SK-N-SH (cell line): ENCODE data around the gene MT1X. TPM values are rescaled to one million over a fixed set of nuclear protein-coding genes. Genes with fewer than 3 reads are reported as not detected.
"Not testable (repeated sequence)": the region's sequence is repeated elsewhere in the genome, so short reads cannot be mapped to it uniquely, and the experiment has no call there.

ENCODE experiments used
- CTCF ChIA-PET: fragments of 300-600, 350-600 bp; formaldehyde crosslinking; extraction: SDS; loops from one replicate; lab custom pipeline; 2021; lab: Yijun Ruan, JAX
- POLR2A ChIA-PET: fragments of 350-600 bp; sonication (Branson Sonifier 250); formaldehyde crosslinking; extraction: SDS; loops from one replicate; lab custom pipeline; 2020; ENCODE audit warnings: antibody characterized with exemption, inconsistent platforms; lab: Yijun Ruan, JAX
- DNase-seq: peaks from one replicate; pipeline ENCODE4 v3.0.0; 2012
- H2AFZ ChIP-seq: fragments of 200-600 bp; sonication (generic); 2 replicates; pipeline ENCODE4 v1.8.1; 2016; ENCODE audit warnings: antibody characterized with exemption, mild to moderate bottlenecking, low read depth
- H3F3A ChIP-seq: fragments of 200-600 bp; sonication (generic); replicated peaks from 2 replicates; pipeline ENCODE3; 2016; ENCODE audit warnings: antibody characterized with exemption, mild to moderate bottlenecking; ENCODE audit not compliant: insufficient read depth
- H3K27ac ChIP-seq, 2 experiments: fragments of 200-500 bp in 1 of 2; fragments of 200-600 bp in 1 of 2; sonication (Bioruptor generic) in 1 of 2; sonication (generic), shearing (Covaris generic) in 1 of 2; 2 replicates each; pipeline versions ENCODE4 v1.5.1 to v1.6.1; 2014 to 2016; ENCODE audit warnings: low read depth in 2 of 2, inconsistent platforms in 1 of 2, low read length in 1 of 2, mild to moderate bottlenecking in 1 of 2, mixed read lengths in 1 of 2
- H3K27me3 ChIP-seq: fragments of 200-600 bp; sonication (generic), shearing (Covaris generic); 2 replicates; pipeline ENCODE4 v1.6.1; 2016; ENCODE audit warnings: mixed run types; ENCODE audit not compliant: insufficient read depth
- H3K36me3 ChIP-seq, 2 experiments: fragments of 200-500 bp in 1 of 2; fragments of 200-600 bp in 1 of 2; sonication (Bioruptor generic) in 1 of 2; sonication (generic) in 1 of 2; replicated peaks in 1 of 2; 2 replicates each; pipeline versions ENCODE3 to v1.5.1; 2014 to 2016; ENCODE audit warnings: low read length in 1 of 2, mild to moderate bottlenecking in 1 of 2; ENCODE audit not compliant: insufficient read depth in 2 of 2, control insufficient read depth in 1 of 2
- H3K4me1 ChIP-seq, 2 experiments: fragments of 200-500 bp in 1 of 2; fragments of 200-600 bp in 1 of 2; sonication (Bioruptor generic) in 1 of 2; sonication (generic), shearing (Covaris generic) in 1 of 2; 2 replicates each; pipeline versions ENCODE4 v1.5.1 to v1.6.1; 2014 to 2016; ENCODE audit warnings: low read depth in 1 of 2, low read length in 1 of 2, mixed run types in 1 of 2; ENCODE audit not compliant: insufficient read depth in 2 of 2, control insufficient read depth in 1 of 2
- H3K4me2 ChIP-seq: fragments of 200-600 bp; sonication (generic), shearing (Covaris generic); 2 replicates; pipeline ENCODE4 v1.6.1; 2017; ENCODE audit warnings: mixed run types
- H3K4me3 ChIP-seq, 2 experiments: fragments of 200-500 bp in 1 of 2; fragments of 200-600 bp in 1 of 2; sonication (Bioruptor generic) in 1 of 2; sonication (generic), shearing (Covaris generic) in 1 of 2; 2 replicates each; pipeline versions ENCODE4 v1.5.1 to v1.8.1; 2014 to 2016; ENCODE audit warnings: low read depth in 2 of 2, inconsistent platforms in 1 of 2, low read length in 1 of 2, mild to moderate bottlenecking in 1 of 2, mixed read lengths in 1 of 2, moderate library complexity in 1 of 2
- H3K79me2 ChIP-seq: fragments of 200-600 bp; sonication (generic); 2 replicates; pipeline ENCODE4 v1.8.1; 2017; ENCODE audit warnings: mild to moderate bottlenecking; ENCODE audit not compliant: insufficient read depth
- H3K9ac ChIP-seq: fragments of 200-600 bp; sonication (generic); 2 replicates; pipeline ENCODE4 v1.6.1; 2017; ENCODE audit warnings: mixed run types
- H3K9me2 ChIP-seq: fragments of 200-600 bp; sonication (generic); 2 replicates; pipeline ENCODE4 v1.6.1; 2017; ENCODE audit warnings: mixed run types
- H3K9me3 ChIP-seq: fragments of 200-600 bp; sonication (generic); 2 replicates; pipeline ENCODE4 v1.6.1; 2017; ENCODE audit warnings: mixed run types, mild to moderate bottlenecking, moderate library complexity
- H4K20me1 ChIP-seq: fragments of 200-600 bp; sonication (generic); 2 replicates; pipeline ENCODE4 v1.6.1; 2017; ENCODE audit warnings: mild to moderate bottlenecking, mixed run types; ENCODE audit not compliant: insufficient read depth
- CTCF ChIP-seq: fragments of 200-600 bp; sonication (generic); IDR thresholded peaks from 2 replicates; pipeline ENCODE4 v1.6.1; 2017; ENCODE audit warnings: antibody characterized with exemption, mild to moderate bottlenecking, moderate library complexity
- ELF1 ChIP-seq: IDR thresholded peaks from 2 replicates; pipeline ENCODE4 v1.4.0; 2012
- EZH2phosphoT487 ChIP-seq: fragments of 200-600 bp; sonication (generic); IDR thresholded peaks from 2 replicates; pipeline ENCODE4 v1.6.1; 2017; ENCODE audit warnings: low read depth, mixed run types, mild to moderate bottlenecking, antibody characterized with exemption, moderate library complexity, borderline replicate concordance
- FOXJ3 ChIP-seq: sonication (generic); formaldehyde crosslinking; IDR thresholded peaks from 2 replicates; pipeline ENCODE4 v1.5.1; 2020; ENCODE audit warnings: mild to moderate bottlenecking, missing genetic modification reagents
- FOXM1 ChIP-seq: IDR thresholded peaks from 2 replicates; pipeline ENCODE4 v1.4.0; 2012; ENCODE audit warnings: low read depth, mild to moderate bottlenecking
- GABPA ChIP-seq: IDR thresholded peaks from 2 replicates; pipeline ENCODE4 v1.4.0; 2012; ENCODE audit warnings: low read depth, mild to moderate bottlenecking
- GATA2 ChIP-seq: sonication (generic); formaldehyde crosslinking; IDR thresholded peaks from 2 replicates; pipeline ENCODE4 v1.5.0; 2020; ENCODE audit warnings: mild to moderate bottlenecking, missing genetic modification reagents
- MEF2A ChIP-seq: IDR thresholded peaks from 2 replicates; pipeline ENCODE4 v1.4.0; 2012; ENCODE audit warnings: low read depth, borderline replicate concordance
- MXI1 ChIP-seq: IDR thresholded peaks from 2 replicates; pipeline ENCODE4 v1.6.1; 2012; ENCODE audit warnings: mild to moderate bottlenecking, low read depth, low read length, improper control_type of control experiment
- NFIC ChIP-seq: IDR thresholded peaks from 2 replicates; pipeline ENCODE4 v1.4.0; 2012; ENCODE audit warnings: borderline replicate concordance
- PBX3 ChIP-seq: IDR thresholded peaks from 2 replicates; pipeline ENCODE4; 2012
- POLR2AphosphoS5 ChIP-seq: IDR thresholded peaks from 2 replicates; pipeline ENCODE4 v1.6.1; 2012; ENCODE audit warnings: low read depth, low read length
- RCOR1 ChIP-seq: fragments of 150-350 bp; IDR thresholded peaks from 2 replicates; pipeline ENCODE4 v1.6.1; 2017; ENCODE audit warnings: antibody characterized with exemption, low read length
- RFX5 ChIP-seq: IDR thresholded peaks from 2 replicates; pipeline ENCODE4 v1.6.1; 2012; ENCODE audit warnings: mild to moderate bottlenecking, improper control_type of control experiment, low read length
- RXRA ChIP-seq: IDR thresholded peaks from 2 replicates; pipeline ENCODE4 v1.4.0; 2012; ENCODE audit warnings: low read depth, mild to moderate bottlenecking, borderline replicate concordance
- SMC3 ChIP-seq: IDR thresholded peaks from 2 replicates; pipeline ENCODE4 v1.6.1; 2012; ENCODE audit warnings: low read depth, low read length, improper control_type of control experiment
- TEAD4 ChIP-seq: IDR thresholded peaks from 2 replicates; pipeline ENCODE4 v1.4.0; 2012; ENCODE audit warnings: mild to moderate bottlenecking, borderline replicate concordance; ENCODE audit not compliant: insufficient read depth
- YY1 ChIP-seq: IDR thresholded peaks from 2 replicates; pipeline ENCODE4 v1.4.0; 2012; ENCODE audit warnings: low read depth, mild to moderate bottlenecking
- ZBTB33 ChIP-seq: IDR thresholded peaks from 2 replicates; pipeline ENCODE4 v1.4.0; 2012; ENCODE audit warnings: low read depth, borderline replicate concordance
- WGBS: methylation state at CpG from one replicate; pipeline ENCODE4 v1.1.6; 2017; ENCODE audit warnings: low lambda C conversion rate; 5-methylcytosine and 5-hydroxymethylcytosine counted together
- polyA plus RNA-seq, 3 experiments: library from polyadenylated mRNA; depleted of rRNA; stranded (reverse); fragments of >200 nt; gene quantifications; 2 replicates each; pipeline ENCODE4 v1.2.3, GENCODE V29; 2012

The MT1X gene
- polyA plus RNA-seq, 1 of the 3 experiments (the other 2 are of a cell fraction) = 213 TPM

GRCh38 chr16:56715126-56715525 is 32.9 kb downstream of the MT1X start:
- H3K27ac ChIP-seq = no peak overlapping the region
- DNase-seq = peak; percentile 46
- H3K9ac ChIP-seq = no peak overlapping the region
- no peaks in the 10 kb centered on the region for H3K36me3 ChIP-seq
- H3K27me3 ChIP-seq = no peaks in the 10 kb centered on the region
- no peaks in the 10 kb centered on the region for H3K9me3 ChIP-seq
- H3K4me2 ChIP-seq = no peak overlapping the region
- WGBS = 67% methylated on average over 4 of the region's 4 CpGs
- H2AFZ ChIP-seq = no peak overlapping the region
- H3K79me2 ChIP-seq = no peaks in the 10 kb centered on the region
- no peaks in the 10 kb centered on the region for H3K9me2 ChIP-seq
- H4K20me1 ChIP-seq = no peaks in the 10 kb centered on the region
- no peaks in the 10 kb centered on the region for H3F3A ChIP-seq
- ChIA-PET CTCF (interaction anchor here (0.6 to 1.2 kb wide), 3 partner anchors 13 to 307 kb away, joined by 3 to 8 read pairs (median 4); no protein-coding TSS in a partner anchor), POLR2A (no interaction called here)
- H3K4me1 ChIP-seq = peaks cover 0 to 3% of the 10 kb centered on the region in 2 experiments; a peak in 1 of 4 replicates
- TF ChIP-seq MXI1 = no peak
- no peak for TF ChIP-seq FOXM1
- TF ChIP-seq ELF1 = no peak
- no peak for TF ChIP-seq TEAD4
- TF ChIP-seq FOXJ3 = no peak
- TF ChIP-seq GATA2 (CRISPR knock-in tag) = peak; percentile 39; the same call in 1 of the 2 replicates
- TF ChIP-seq CTCF = no peak
- TF ChIP-seq RFX5 = no peak
- no peak for TF ChIP-seq MEF2A
- TF ChIP-seq YY1 = no peak
- 0 out of 2 replicates have a peak, but pooled peaks have one; percentile 28 for TF ChIP-seq RCOR1
- TF ChIP-seq POLR2AphosphoS5 = no peak
- 0 out of 2 replicates have a peak, but pooled peaks have one; percentile 21 for TF ChIP-seq PBX3
- TF ChIP-seq SMC3 = no peak
- no peak overlapping the region for H3K4me3 ChIP-seq

- ChIA-PET POLR2A (no interaction called here), CTCF (interaction anchor here (0.6 to 3.2 kb wide), 3 partner anchors 15 to 300 kb away, joined by 3 to 15 read pairs (median 3); no protein-coding TSS in a partner anchor)
- Histone ChIP-seq H3K79me2 (no peaks in the 10 kb centered on the region), H3K36me3 (no peaks in the 10 kb centered on the region), H3K4me2 (no peak overlapping the region), H3K9ac (no peak overlapping the region), H3K27ac (no peak overlapping the region), H2AFZ (no peak overlapping the region), H3K9me2 (no peaks in the 10 kb centered on the region)
- 75% methylated on average over 3 of the region's 3 CpGs for WGBS
- no peak for TF ChIP-seq EZH2phosphoT487
- TF ChIP-seq ELF1 = no peak
- TF ChIP-seq ZBTB33 = no peak
- no peak for TF ChIP-seq GABPA
- no peak for TF ChIP-seq RXRA
- no peak for TF ChIP-seq NFIC
- TF ChIP-seq, all 33 proteins: peak for 0
- Histone ChIP-seq H3F3A (no peaks in the 10 kb centered on the region), H3K27me3 (no peaks in the 10 kb centered on the region), H3K9me3 (no peaks in the 10 kb centered on the region), H4K20me1 (no peaks in the 10 kb centered on the region), H3K4me3 (no peak overlapping the region), H3K4me1 (peaks cover 0 to 3% of the 10 kb centered on the region in 2 experiments; a peak in 1 of 4 replicates)
- DNase-seq = no peak
Observed at GRCh38 chr16:56716761-56717160, 34.5 kb downstream of the MT1X start.

- H4K20me1 ChIP-seq, H3K4me3 ChIP-seq, POLR2A ChIA-PET, H3K27me3 ChIP-seq, H3K4me1 ChIP-seq, H3K36me3 ChIP-seq, H3K9me3 ChIP-seq, H3K79me2 ChIP-seq, H2AFZ ChIP-seq, H3K9me2 ChIP-seq, H3F3A ChIP-seq, DNase-seq, H3K27ac ChIP-seq, H3K9ac ChIP-seq, H3K4me2 ChIP-seq: not testable (repeated sequence)
- whole genome bisulfite sequencing = 65% methylated on average over 2 of the region's 2 CpGs
- CTCF ChIA-PET = interaction anchor here (0.9 to 3.2 kb wide), 4 partner anchors 16 to 117 kb away, joined by 3 to 15 read pairs (median 3); no protein-coding TSS in a partner anchor
Observed at GRCh38 chr16:56717532-56717931, 35.3 kb downstream of the MT1X start.
